HG02610 (cell line): Measurements from ENCODE around the gene DOK7.

ENCODE experiments used
- ATAC-seq: cut with Tn5 transposase; IDR thresholded peaks from one replicate; pipeline ENCODE4 v1.9.1; 2021; ENCODE audit warnings: mild to moderate bottlenecking, moderate library complexity; ENCODE audit not compliant: unreplicated experiment

Gene DOK7

DNA sequence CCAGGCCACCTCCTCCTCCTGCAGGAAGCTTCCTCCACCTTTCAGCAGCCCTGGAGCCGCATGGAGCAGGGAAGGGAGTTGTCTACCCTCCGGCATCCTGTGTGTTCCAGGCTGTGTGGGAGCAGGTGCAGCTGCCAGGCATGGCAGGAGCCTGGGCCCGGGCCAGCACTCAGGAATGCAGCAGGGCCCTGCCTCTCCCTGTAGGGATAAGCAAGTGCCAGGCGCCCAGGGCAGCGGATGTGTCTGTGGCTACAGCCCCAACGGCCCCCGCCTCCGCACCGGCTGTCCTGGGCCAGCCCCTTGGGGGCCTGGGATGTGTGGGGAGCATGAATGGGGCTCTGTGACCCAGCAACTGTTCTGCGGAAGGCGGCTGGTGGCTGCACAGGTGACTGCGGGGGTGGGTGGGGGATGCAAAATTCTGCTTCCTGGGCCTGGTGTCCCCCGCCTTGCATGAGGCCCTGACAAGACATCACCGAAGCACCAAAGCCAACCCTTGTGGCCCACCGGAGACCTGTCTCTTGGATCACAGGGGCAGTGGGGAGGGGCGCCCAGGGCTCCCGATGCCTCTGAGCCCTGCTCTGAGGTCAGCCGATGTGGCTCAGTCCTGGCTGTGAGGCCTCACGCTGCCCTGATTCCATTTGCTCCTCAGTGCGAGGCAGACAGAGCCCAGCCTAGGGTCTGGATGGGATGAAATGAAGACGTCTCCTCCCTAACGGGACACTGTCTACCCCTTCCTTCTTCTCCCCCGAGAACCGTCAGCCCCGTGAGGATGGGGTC, 1.4 kb upstream of the DOK7 start:
- ATAC-seq: no peak

DNA sequence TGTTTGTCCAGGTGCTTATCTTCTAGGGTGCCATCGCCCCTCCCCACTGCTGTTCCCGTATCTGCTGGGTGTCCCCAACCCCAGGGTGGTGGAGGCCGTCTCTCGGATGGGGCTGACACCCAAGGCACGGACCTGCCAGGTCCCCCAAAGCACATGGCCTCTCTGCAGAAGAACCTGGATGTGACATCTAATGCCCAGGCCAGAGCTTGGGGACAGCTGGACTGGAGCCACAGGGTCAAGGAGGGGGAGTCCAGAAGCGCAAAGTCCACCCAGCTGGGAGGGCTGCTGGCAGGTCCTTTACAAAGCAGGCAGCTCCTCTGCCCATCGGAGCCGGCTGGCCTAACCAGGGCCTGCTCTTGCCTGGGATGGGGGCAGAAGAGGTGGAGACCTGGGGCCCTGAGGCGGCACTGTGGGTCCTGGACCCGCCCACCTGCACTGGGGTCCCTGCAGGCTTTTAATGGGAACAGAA, 751 bp upstream of the DOK7 start:
- ATAC-seq: no peak

DNA sequence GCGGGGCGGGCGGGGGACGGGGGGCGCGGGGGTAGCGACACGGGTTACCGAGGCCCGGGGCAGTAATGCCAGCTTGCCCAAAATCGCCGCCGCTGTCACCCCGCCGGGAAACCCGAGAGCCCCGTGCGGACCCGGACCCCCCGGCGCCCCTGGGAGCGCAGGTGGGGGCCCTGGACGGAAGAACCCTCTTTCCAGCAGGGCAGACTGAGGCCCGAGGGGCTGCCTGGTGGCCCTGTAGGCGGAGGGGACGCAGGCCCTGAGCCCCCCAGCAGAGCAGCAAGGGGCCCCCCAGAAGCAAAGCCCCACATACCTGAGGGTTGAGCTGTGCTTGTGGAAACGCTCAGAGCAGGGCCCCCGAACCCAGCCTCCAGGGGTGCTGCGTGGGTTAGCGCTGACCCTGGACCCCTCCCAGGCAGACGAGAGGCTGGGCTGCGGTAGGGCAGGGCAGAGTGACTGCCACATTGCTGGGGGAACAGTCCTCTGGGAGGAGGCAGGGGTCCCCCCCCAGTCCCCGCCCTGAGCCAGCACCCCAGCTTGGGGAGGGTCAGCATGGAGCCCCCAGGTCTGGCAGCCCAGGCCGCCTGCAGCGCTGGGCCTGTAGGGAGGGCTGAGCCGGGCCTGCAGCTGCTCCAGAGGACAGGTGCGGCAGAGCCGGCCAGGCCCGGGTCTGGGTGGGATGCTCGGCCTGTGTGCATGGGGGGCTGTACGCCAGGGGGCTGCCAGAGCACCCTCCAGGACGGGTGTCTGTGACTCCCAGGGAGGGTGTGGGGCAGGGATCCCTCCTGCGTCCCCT, 646 bp downstream of the DOK7 start:
- no peak for ATAC-seq

DNA sequence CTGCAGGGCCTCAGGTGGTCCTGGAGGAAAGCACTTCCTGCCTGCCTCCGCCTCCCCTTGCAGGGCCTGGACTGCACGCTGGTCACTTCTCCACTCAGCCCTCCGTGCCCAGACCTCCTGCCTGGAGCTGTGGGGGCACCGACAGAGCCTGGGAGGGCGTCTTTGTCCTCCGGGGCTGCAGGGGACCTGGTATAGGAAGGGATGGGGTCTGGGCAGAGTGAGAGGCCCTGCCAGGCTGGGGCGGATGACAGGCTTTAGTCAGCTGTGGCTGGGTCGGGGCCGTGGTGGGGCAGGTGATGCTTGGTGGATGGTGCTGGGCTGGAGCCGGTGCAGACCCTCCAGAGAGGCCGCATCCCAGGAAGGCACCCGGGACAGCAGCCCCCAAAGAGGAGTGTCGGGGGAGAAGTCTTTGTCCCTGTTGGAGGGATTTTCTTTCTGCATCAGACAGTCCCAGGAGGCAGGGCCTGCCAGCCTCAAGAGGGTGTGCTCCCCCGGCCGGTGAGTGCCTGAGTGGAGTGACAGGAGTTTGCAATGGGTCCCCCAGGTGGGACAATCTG, 1.3 kb downstream of the DOK7 start:
- no peak for ATAC-seq

DNA sequence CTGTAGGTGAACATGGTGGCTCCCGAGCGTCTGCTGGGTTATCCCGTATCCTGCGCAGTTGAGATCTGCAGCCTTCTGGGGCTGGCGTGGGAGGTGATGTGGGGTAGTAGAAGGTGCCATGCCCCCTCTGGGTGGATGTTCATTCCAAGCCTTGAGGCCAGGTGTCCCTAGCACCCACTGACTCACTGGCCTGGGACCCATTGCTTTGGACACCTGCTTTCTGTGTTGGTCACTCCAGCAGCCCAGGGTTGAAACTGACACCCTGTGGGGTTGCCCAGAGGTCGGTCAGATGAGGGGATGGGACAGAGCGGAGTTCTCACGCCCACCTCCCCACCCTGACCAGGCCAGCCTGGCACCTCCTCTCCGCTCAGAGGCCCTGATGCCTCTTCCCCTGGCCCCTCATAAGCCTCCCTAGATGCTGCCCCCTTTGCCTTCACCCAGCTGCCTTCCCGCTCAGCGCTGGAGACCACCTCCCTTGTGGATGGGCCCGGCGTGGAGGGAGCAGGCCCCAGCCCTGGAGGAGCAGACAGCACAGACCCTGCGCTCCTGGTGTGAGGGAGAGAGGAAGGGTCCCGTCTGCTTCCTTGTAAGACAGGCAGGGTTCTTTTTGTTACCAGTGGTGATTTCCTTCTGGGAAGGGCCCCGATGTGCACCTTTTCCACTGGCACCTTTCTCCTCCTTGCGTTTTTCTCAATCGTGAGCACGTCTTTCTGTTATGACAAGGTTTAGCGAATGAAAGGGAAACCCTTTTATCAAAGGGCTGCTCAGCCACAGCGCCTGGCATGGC, 2.0 kb downstream of the DOK7 start:
- ATAC-seq: no peak

DNA sequence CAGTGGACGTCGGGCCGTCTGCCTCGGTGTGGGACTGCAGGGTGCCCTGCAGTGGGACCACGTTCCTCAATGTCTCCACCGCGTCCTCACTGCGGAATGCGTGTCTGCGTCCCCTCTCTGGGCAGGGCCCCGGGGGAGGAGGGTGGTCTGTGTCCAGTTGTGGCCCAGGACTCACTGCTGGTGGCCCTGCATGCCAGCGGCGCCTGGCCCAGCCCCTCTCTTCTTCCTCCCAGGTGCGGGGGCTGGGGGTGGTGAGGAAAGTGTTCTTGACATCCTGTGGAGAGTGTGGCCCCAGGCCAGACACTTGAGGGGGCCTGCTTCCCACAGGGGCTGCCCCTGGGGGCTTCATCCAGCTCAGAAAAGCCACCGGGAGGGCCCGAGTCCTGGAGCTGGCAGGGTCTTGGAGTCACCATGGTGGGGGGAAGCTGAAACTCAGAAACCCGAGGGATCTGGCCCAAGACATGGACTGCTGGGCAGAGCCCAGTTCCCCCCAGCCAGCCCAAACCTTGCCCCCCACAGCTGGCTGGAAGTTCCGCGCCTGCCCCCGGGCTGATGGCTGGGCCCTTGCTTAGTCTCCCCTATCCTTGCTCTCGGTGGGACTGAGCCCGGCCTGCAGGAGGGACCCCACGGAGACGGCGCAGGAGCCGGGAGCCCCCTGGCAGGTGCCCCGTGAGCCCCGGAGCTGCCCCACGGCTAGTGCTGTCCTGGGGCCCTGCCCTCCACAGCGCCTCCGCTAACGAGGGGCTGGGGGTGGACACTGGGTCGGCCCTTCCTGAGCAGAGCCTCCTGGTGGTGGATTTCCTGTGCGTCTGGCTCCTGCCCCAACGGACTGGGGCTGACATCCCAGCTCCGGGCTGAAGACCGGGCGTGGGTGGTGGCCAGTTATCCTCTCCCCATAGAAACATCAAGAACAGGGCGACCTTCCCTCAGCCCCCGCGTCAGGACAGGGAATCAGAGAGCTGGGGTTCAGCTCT, 2.9 kb downstream of the DOK7 start:
- ATAC-seq: no peak

DNA sequence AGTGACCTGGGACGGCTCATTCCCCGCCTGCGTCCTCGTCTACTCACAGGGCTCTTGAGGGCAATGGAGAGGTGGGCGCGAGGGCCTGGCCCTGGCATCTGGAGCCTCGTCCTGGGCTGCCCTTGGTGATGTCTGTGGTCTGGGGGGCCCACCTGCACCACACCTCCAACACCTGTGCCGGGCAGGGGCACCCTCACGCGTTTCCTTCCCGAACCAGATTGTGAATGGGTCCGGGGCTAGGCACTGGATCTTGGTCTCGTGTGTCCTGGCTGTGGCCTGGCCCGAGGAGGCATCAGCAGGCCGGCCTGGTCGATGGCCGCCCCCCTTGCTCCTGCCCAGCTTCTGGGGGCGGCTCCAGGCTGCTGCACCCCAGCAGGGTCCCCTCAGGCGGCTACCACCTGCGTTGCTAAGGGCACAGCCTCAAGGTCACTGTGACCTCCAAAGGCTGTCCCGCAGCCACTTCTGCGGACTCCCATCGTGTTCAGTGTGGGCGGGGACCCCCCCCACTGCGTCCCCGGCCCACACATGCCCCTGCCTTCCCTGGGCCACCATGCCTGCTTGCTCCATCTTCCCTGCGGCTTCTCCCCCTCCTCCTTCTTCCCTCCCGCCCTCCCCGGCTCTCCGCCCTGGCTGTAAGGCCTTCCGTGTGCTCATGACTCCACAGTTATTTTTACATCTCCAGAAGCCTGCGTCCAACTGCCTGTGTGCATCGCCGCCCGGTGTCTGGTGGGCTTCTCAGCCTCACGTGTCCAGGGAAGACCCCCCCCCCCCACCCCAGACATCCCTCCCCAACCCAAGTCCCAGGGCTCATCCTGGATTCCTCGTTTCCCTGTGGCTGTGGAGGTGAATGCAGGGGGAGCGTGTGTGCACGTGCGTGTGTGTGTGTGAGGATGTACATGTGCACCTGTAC, 3.8 kb downstream of the DOK7 start:
- ATAC-seq: no peak

DNA sequence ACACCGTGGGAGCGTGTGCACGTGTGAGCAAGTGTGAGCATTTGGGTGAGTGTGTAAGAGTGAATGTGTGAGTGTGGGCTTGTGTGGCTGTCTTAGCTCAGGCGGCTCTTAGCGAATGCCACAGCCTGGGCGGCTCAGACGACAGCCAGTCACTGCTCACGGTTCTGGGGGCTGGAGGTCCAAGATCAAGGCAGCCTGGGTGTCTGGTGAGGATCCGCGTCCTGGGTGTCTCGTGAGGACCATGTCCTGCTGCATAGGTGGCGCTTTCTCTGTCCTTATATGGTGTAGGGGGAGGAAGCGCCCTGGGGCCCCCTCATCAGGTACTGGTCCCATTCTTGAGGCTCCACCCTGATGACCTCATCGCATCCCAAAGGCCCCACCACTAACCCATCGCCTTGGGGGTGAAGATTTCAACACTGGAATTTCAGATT, 4.5 kb downstream of the DOK7 start:
- no peak for ATAC-seq

DNA sequence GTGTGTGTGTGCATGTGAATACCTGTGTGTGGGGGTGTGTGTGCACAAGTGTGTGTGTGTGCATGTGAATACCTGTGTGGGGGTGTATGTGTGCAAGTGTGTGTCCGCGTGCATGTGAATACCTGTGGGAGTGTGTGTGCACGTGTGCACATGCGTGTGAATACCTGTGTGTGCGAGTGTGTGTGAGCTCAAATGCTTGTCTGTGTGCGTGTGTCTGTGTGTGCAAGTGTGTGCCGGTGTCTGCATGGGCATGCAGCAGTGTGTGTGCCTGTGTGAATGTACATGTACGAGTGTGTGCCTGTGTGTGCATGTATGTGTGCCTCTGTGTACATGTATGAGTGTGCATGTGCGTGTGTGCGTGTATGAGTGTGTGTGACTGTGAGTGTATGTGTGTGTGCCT, 5.0 kb downstream of the DOK7 start:
- ATAC-seq: no peak

DNA sequence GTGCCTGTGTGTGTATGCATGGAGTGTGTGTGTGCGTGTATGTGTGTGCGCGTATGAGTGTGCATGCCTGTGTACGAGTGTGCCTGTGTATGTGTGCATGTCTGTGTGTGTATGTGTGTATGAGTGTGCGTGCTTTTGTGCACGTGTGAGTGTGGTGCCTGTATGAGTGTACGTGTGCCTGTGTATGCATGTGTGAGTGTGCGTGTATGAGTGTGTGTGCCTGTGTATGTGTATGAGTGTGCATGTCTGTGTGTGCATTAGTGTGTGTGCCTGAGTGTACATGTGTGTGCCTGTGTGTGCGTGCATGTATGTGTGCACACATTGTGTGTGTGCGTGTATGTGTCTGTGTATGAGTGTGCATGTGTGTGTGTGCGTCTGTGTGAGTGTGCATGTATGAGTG, 5.7 kb downstream of the DOK7 start:
- ATAC-seq: no peak

DNA sequence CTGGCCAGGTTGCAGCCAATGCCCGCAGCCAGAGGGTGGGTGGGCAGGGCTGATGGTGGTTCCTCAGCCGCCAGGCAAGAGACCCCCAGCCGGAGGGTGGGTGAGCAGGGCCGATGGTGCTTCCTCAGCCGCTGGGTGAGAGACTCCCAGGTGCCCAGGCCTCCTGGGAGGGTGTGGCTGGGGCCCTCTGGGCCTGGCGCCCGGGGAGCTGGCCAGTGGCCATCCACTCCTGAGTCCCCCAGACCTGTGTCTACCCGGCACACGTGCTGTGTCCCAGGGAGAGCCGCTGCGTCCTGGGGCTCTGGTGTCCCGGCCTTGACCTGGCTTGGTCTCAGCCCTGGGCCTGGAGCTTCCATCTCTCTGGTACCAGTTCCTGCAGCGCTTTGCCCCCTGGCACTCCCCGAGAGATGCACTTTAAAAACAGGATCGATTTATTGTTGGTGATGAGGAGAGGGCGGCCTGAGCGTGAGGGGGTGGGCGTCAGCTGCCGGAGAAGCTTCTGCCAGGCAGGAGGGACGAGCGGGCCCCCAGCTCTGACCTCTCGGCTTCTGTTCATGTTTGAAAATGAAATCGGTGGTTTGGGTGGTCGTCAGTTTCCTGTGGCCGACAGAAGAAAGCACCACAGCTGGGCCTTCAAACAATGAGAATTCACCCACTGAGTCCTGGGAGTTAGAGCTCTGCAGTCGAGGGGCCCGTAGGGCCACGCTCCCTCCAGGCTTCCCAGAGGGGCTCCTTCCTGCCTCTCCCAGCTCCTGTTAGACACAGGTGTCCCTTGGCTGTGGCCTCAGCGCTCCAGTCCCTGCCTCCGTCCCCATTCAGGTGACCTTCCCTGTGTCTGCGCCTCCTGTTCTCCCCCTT, 6.5 kb downstream of the DOK7 start:
- ATAC-seq: no peak

DNA sequence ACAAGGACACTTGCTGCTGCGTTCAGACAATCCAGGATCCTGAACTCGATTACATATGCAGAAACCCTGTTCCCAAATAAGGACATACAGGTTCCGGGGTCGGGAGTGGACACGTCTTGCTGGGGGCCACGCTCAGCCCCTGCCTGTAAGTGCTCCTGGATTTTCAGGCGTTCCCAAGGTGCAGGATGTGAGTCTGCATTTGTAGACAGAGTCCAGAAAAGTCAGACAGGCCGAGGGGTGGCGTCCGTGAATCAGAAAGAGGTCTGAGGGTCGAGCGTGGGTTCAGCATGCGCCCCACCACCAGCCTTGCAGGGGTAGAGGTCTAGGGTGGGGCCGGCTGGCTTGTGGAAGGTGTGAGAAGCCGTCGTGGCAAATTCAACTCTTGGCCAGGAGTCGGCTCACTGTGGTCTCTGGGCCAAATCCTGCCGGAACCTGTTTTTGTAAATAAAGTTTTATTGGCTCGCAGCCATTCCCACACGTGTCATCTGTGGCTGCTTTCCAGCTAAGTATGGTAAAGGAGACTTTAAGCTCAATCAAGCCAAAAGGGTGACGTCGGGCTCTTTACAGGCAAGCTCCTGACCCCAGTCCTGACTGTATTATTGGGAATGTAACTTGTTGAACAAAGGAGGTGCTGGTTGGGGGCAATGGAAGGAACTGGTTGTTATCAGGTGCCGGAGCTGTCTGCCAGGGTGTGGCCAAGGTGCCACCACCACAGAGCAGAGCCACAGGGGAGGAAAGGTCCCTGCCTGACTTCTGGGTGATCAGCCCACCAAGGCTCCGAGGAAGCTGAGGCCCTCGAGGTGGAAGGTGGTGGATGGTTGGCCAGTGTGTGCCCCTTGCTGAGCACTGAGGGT, 7.4 kb downstream of the DOK7 start:
- ATAC-seq: no peak

DNA sequence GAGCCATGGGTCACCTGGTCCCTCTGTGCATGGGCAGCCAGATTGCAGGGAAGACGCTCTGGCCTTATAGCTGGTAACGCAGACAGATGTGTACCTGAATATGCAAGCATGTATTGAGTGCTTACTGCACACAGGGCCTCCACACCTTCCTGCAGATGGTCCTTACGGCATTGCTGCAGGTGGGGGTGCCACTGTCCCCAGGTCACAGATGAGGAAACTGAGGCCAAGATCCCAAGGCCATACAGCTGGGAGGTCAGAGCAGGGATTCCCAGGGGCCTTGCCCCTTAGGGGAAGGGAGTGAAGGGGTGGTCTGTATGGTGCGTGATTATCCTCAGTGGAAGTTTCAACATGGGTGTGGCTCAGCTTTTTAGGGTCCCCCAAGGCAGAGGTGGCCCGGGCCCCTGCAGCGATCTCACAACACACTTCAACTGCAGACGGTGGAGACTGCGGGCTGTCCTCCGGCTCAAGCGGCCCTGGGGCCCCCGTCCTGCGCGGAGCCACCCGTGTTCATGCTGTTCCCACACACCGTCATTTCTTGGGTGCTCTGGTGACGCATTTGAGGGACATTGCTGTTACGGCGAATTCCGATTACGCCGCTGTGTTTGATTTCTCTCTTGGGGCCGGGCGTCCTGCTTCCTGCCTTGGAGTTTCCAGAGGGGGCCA, 8.1 kb downstream of the DOK7 start:
- no peak for ATAC-seq

DNA sequence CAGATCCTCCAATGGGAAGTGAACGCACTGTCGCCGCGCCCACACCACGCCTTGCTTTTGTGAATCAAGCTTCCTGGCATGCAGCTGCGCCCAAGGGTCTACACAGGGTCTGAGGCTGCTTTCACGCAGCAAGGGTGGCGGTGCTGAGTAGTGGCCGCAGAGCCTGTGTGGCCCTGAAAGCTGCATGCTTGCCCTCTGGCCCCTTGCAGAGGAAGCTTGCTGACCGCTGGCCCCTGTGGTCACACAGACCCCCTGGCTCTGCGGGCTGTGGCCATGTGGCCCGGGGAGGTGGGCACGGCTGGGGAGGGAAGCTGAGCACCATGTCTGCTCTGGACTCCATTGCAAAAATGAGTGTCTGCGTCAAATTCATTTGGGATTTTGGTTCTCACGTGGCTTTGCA, 8.8 kb downstream of the DOK7 start:
- no peak for ATAC-seq

DNA sequence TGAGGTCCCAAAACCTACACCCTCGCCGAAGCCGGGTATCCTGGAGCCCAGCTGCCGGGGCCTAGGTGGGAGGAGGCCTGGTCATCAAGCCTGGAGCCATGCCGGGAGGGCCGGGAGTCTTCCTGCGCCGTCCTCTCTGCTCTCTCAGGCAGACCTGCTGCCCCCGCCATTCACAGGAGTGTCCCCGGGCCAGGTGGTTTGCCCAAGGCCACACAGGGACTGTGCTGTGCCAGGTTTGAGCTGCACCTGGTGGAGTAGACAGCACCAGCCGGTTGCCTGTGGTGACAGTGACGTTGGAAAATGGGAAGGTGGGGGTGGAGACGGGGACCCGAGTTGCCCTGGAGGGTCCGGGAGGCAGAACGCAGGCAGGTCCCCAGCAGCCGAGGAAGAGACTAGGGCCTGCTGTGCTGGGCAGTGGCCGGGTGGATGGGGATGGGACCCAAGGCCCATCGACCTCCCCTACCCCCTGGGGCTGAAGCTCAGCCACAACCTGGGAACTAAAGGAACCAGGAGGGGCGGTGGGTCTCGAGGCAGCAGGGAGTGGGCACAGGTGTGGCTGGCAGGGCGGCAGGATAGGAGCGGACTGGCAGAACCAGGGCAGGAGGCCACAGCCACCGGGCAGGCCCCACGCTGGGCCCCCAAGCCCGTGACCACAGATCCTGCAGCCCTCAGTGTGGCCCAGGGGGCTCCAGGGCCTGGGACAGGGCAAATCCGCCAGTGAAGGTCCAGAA, 9.5 kb downstream of the DOK7 start:
- ATAC-seq: no peak
